ENCODE results near the gene ERVFRD-1. TPM values are rescaled to one million over a fixed set of nuclear protein-coding genes. Genes with fewer than 3 reads are reported as not detected.
A peak's percentile ranks its signal among the peaks of the same experiment; 100 is the strongest.
"Not testable (repeated sequence)": the region's sequence is repeated elsewhere in the genome, so short reads cannot be mapped to it uniquely, and the experiment has no call there.

ERVFRD-1 gene
- polyA plus RNA-seq, 2 of the 4 experiments (the other 2 are of a cell fraction), result not detected

DNA sequence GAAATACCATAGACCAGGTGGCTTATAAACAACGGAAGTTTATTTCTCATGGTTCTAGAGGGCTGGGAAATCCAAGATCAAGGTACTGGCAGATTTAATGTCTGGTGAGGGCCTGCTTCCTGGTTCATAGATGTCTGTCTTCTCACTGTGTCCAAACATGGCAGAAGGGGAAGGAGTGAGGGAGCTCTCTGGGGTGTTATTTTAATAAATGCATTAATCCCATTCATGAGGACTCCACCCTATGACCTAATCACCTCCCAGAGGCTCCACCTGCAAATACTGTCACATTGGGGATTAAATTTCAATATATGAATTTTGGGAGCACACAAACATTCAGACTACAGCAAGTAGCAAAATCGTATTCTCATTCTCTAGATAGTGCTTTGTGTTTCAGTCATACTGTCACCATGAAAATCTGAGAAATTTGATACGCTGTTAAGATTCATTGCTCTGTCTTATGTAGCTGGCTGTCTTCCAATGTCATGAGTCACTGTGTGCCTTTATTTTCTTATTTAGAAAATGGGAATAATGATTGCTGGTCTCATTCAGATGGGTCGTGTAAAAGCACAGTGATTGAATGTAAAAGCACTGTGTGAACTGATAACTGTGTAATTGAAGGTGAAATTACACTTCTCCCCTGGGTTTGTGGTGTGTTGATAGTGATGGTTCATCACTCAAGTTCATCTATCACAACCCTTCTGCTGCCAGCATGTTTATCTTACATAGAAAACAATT, 8.9 kb upstream of the ERVFRD-1 start:
- ATAC-seq (peak; percentile 13 to 27; a peak in 3 of 6 replicates), DNase-seq (ENCODE audit: low read depth in 1 of 2, low spot score in 1 of 2) (no peak), FAIRE-seq (no peak)
- H3K9me3 ChIP-seq, result no peaks in the 10 kb centered on the region
- POLR2A ChIA-PET, result no interaction called here
- CTCF ChIA-PET, result interaction anchor here (0.8 to 1.2 kb wide), 2 partner anchors 25 to 375 kb away, joined by 4 read pairs; no protein-coding TSS in a partner anchor
- 36% methylated on average over 4 of the region's 4 CpGs for WGBS (ENCODE audit: missing lambda C conversion rate)
- no peak overlapping the region for H3K4me3 ChIP-seq
- H3K4me1 ChIP-seq, result peaks cover 40% of the 10 kb centered on the region
- no peak for TF ChIP-seq EP300 (IDR thresholded peaks at IDR 0.05)
- no peak for TF ChIP-seq FOSL2 (IDR thresholded peaks at IDR 0.05)
- peak; percentile 34; the same call in 1 of the 2 replicates for TF ChIP-seq FOSL2 (CRISPR knock-in tag; IDR thresholded peaks at IDR 0.05)
- 0 out of 6 replicates have a peak overlapping the region, but pooled peaks of 1 of the 2 experiments have one; percentile 28 for H3K27ac ChIP-seq
- peak overlapping the region; percentile 60 for H3K4me2 ChIP-seq

DNA sequence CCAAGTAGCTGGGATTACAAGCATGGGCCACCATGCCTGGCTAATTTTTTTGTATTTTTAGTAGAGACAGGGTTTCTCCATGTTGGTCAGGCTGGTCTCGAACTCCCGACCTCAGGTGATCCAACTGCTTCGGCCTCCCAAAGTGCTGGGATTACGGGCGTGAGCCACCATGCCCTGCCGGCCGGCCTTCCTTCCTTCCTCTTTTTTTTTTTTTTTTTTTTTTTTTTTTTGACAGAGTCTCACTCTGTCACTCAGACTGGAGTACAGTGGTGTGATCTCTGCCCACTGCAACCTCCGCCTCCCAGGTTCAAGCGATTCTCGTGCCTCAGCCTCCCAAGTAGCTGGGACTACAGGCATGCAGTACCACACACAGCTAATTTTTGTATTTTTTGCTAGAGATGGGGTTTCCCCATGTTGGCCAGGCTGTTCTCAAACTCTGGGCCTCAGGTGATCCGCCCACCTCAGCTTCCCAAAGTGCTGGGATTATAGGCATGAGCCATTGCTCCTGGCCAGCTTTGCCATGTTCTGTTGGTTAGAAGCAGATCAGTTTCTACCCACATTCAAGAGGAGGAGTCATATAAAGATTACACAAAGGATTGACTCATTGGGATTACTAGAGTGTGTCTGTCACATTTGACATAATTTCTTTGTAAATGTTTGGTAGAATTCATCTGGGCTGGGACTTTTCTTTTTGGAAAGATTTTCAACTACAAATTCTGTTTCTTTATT, 4.4 kb upstream of the ERVFRD-1 start:
- H3K27ac ChIP-seq; FAIRE-seq; H3K4me3 ChIP-seq; POLR2A ChIA-PET; H3K9me3 ChIP-seq; TF ChIP-seq FOSL2 (IDR thresholded peaks at IDR 0.05): not testable (repeated sequence)
- TF ChIP-seq FOSL2 (CRISPR knock-in tag; IDR thresholded peaks at IDR 0.05), result peak; percentile 33; the same call in 1 of the 2 replicates
- ATAC-seq (peak; percentile 73 to 82; a peak in 4 of 6 replicates), DNase-seq (ENCODE audit: low read depth in 1 of 2, low spot score in 1 of 2) (peak; percentile 25 to 41)
- H3K4me2 ChIP-seq, result peak overlapping the region; percentile 6; the same call in 2 of the 3 replicates
- H3K4me1 ChIP-seq, result peaks cover 29% of the 10 kb centered on the region
- WGBS (ENCODE audit: missing lambda C conversion rate), result 95% methylated on average over 11 of the region's 11 CpGs
- CTCF ChIA-PET, result interaction anchor here (0.9 to 2.8 kb wide), 2 partner anchors 12 to 22 kb away, joined by 3 to 11 read pairs; partner anchors contain the start of gene SMIM13

DNA sequence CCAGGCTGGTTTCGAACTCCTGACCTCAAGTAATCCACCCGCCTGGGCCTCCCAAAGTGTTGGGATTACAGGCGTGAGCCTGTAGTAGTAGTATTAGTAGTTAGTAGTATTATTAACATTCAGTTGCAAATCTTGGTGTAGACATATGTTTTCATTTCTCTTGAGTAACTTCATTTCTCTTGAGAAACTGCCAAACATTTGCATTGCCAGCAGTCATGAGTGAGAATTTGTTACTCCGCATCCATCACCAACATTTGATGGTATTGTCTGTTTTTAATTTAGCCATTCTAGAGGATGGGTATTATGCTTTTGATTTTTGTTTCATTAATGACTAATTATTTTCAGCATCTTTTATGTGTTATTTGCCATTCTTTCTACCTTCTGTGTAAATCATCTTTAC, 1.5 kb upstream of the ERVFRD-1 start:
- ChIA-PET POLR2A (no interaction called here), CTCF (no interaction called here)
- Histone ChIP-seq H3K9me3 (no peaks in the 10 kb centered on the region), H3K4me3 (no peak overlapping the region), H3K4me1 (peaks cover 13% of the 10 kb centered on the region; the same call in 2 of the 3 replicates), H3K27ac (no peak overlapping the region), H3K4me2 (no peak overlapping the region)
- 94% methylated on average over 4 of the region's 4 CpGs for WGBS (ENCODE audit: missing lambda C conversion rate)
- FAIRE-seq (no peak), ATAC-seq (no peak), DNase-seq (ENCODE audit: low read depth in 1 of 2, low spot score in 1 of 2) (no peak)
- TF ChIP-seq HOXB5 (CRISPR knock-in tag; IDR thresholded peaks at IDR 0.05), result no peak
- TF ChIP-seq JUNB (IDR thresholded peaks at IDR 0.05), result no peak
- TF ChIP-seq BHLHE40 (IDR thresholded peaks at IDR 0.05; ENCODE audit: low read depth, low read length), result no peak
- no peak for TF ChIP-seq POLR2AphosphoS2 (conservative IDR thresholded peaks at IDR 0.05; ENCODE audit: low read length)
- TF ChIP-seq CBX8 (IDR thresholded peaks at IDR 0.05), result no peak
- no peak for TF ChIP-seq ZSCAN20 (CRISPR knock-in tag; IDR thresholded peaks at IDR 0.05)
- no peak for TF ChIP-seq ZFP36 (IDR thresholded peaks at IDR 0.05; ENCODE audit: borderline replicate concordance, partially characterized antibody)
- TF ChIP-seq NR3C1 (IDR thresholded peaks at IDR 0.05), result no peak
- no peak for TF ChIP-seq KDM5A (IDR thresholded peaks at IDR 0.05)
- no peak for TF ChIP-seq RFX5 (IDR thresholded peaks at IDR 0.05)
- TF ChIP-seq HOXB13 (CRISPR knock-in tag; IDR thresholded peaks at IDR 0.05; ENCODE audit: low read depth), result no peak
- TF ChIP-seq MYC (IDR thresholded peaks at IDR 0.05; ENCODE audit: borderline replicate concordance, low read length), result no peak
- no peak for TF ChIP-seq CBX2 (IDR thresholded peaks at IDR 0.05; ENCODE audit: borderline replicate concordance, low read depth)
- TF ChIP-seq RARB (CRISPR knock-in tag; IDR thresholded peaks at IDR 0.05), result no peak
- TF ChIP-seq, protein P1, sequence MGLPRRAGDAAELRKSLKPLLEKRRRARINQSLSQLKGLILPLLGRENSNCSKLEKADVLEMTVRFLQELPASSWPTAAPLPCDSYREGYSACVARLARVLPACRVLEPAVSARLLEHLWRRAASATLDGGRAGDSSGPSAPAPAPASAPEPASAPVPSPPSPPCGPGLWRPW (IDR thresholded peaks at IDR 0.05), result no peak

DNA sequence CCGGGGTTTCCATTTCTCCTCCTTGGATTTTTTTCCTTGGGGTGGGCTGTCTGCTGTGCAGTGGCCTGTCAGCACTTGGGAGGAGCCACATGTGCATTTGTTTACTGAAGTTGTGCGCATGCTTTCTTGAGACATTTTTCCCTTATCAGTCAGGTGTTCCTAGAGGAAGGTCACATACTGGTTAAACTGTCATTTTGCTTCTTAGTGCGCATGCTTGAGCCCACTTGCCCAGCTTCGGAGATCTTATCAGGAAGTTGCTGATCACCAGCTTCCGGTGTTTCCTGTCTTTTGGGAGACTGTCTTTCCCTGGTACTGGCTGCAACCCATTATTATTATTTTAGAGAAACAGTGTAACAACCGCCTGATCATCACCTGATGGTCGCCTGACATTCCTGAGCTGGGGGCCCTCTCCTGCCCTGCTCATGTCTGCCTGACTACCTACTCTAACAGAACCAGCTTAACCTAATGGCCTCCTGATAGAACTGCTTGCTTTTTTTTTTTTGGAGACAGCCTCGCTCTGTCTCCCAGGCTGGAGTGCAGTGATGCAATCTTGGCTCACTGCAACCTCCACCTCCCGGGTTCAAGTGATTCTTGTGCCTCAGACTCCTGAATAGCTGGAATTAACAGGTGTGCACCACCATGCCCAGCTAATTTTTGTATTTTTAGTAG, 378 bp upstream of the ERVFRD-1 start:
- no peaks in the 10 kb centered on the region for H3K9me3 ChIP-seq
- DNase-seq (ENCODE audit: low read depth in 1 of 2, low spot score in 1 of 2), result no peak
- 92% methylated on average over 9 of the region's 9 CpGs for WGBS (ENCODE audit: missing lambda C conversion rate)
- no peak overlapping the region for H3K4me2 ChIP-seq
- H3K27ac ChIP-seq, result no peak overlapping the region
- CTCF ChIA-PET, result no interaction called here
- no peak for TF ChIP-seq NFE2L2 (conservative IDR thresholded peaks at IDR 0.05; ENCODE audit: low read length)
- TF ChIP-seq ZSCAN20 (CRISPR knock-in tag; IDR thresholded peaks at IDR 0.05), result no peak
- TF ChIP-seq, protein P2, sequence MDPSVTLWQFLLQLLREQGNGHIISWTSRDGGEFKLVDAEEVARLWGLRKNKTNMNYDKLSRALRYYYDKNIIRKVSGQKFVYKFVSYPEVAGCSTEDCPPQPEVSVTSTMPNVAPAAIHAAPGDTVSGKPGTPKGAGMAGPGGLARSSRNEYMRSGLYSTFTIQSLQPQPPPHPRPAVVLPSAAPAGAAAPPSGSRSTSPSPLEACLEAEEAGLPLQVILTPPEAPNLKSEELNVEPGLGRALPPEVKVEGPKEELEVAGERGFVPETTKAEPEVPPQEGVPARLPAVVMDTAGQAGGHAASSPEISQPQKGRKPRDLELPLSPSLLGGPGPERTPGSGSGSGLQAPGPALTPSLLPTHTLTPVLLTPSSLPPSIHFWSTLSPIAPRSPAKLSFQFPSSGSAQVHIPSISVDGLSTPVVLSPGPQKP (IDR thresholded peaks at IDR 0.05; ENCODE audit: low read depth, low read length), result no peak
- no peak for TF ChIP-seq HOXB5 (CRISPR knock-in tag; IDR thresholded peaks at IDR 0.05)
- TF ChIP-seq, protein P3, sequence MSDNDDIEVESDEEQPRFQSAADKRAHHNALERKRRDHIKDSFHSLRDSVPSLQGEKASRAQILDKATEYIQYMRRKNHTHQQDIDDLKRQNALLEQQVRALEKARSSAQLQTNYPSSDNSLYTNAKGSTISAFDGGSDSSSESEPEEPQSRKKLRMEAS (IDR thresholded peaks at IDR 0.05), result no peak
- no peak for TF ChIP-seq CBX8 (IDR thresholded peaks at IDR 0.05)
- no peak for TF ChIP-seq CHD2 (IDR thresholded peaks at IDR 0.05; ENCODE audit: low read length, partially characterized antibody)
- TF ChIP-seq, protein P4, sequence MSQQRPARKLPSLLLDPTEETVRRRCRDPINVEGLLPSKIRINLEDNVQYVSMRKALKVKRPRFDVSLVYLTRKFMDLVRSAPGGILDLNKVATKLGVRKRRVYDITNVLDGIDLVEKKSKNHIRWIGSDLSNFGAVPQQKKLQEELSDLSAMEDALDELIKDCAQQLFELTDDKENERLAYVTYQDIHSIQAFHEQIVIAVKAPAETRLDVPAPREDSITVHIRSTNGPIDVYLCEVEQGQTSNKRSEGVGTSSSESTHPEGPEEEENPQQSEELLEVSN (IDR thresholded peaks at IDR 0.05; ENCODE audit: borderline replicate concordance, low read depth), result no peak
- no peak for TF ChIP-seq RNF2 (IDR thresholded peaks at IDR 0.05; ENCODE audit: borderline replicate concordance, low read depth)
- no peak for TF ChIP-seq FOSL2 (IDR thresholded peaks at IDR 0.05)
- TF ChIP-seq FOSL2 (CRISPR knock-in tag; IDR thresholded peaks at IDR 0.05), result no peak
- TF ChIP-seq GATA3 (IDR thresholded peaks at IDR 0.05; ENCODE audit: borderline replicate concordance), result no peak
- TF ChIP-seq ZNF302 (CRISPR knock-in tag; IDR thresholded peaks at IDR 0.05), result no peak
- POLR2A ChIA-PET, result no interaction called here
- no peak for ATAC-seq
- FAIRE-seq, result no peak
- no peak overlapping the region for H3K4me3 ChIP-seq
- peaks cover 13% of the 10 kb centered on the region; the same call in 2 of the 3 replicates for H3K4me1 ChIP-seq

Measured in A549 (cell line).